OCI-LY1 (cell line): Measurements from ENCODE around the gene OGFR.

Experiments
- H2AFZ ChIP-seq: fragments of 200-600 bp; sonication (generic), shearing (Covaris generic); 2 replicates; pipeline ENCODE4 v1.6.0; 2014; ENCODE audit warnings: antibody characterized with exemption, mild to moderate bottlenecking, low read length
- H3F3A ChIP-seq: fragments of 200-600 bp; sonication (generic), shearing (Covaris generic); 2 replicates; pipeline ENCODE4 v1.6.0; 2014; ENCODE audit warnings: mild to moderate bottlenecking, antibody characterized with exemption, low read length, moderate library complexity; ENCODE audit not compliant: insufficient read depth
- H3K27ac ChIP-seq: fragments of 200-600 bp; sonication (generic); 2 replicates; pipeline ENCODE4 v1.5.1; 2014; ENCODE audit warnings: low read length, mixed run types, mild to moderate bottlenecking, low read depth; ENCODE audit not compliant: poor library complexity, severe bottlenecking
- H3K27me3 ChIP-seq: fragments of 200-600 bp; sonication (generic); 2 replicates; pipeline ENCODE4 v1.6.0; 2014; ENCODE audit warnings: antibody characterized with exemption, mild to moderate bottlenecking, low read length, moderate library complexity; ENCODE audit not compliant: insufficient read depth
- H3K36me3 ChIP-seq: fragments of 200-600 bp; sonication (generic); 2 replicates; pipeline ENCODE4 v1.6.1; 2014; ENCODE audit warnings: mild to moderate bottlenecking, antibody characterized with exemption, low read length, moderate library complexity, mixed read lengths; ENCODE audit not compliant: insufficient read depth
- H3K4me1 ChIP-seq: fragments of 200-600 bp; sonication (generic); 2 replicates; pipeline ENCODE4 v1.5.1; 2014; ENCODE audit warnings: mild to moderate bottlenecking, low read length, moderate library complexity; ENCODE audit not compliant: insufficient read depth, severe bottlenecking
- H3K4me2 ChIP-seq: fragments of 200-600 bp; sonication (generic), shearing (Covaris generic); 2 replicates; pipeline ENCODE4 v1.6.1; 2014; ENCODE audit warnings: low read length
- H3K4me3 ChIP-seq: fragments of 200-600 bp; sonication (generic); 2 replicates; pipeline ENCODE4 v1.5.1; 2014; ENCODE audit warnings: low read length, low read depth, mild to moderate bottlenecking, mixed read lengths; ENCODE audit not compliant: poor library complexity, severe bottlenecking
- H3K79me2 ChIP-seq: fragments of 200-600 bp; shearing (Covaris generic); 2 replicates; pipeline ENCODE4 v1.6.1; 2016; ENCODE audit warnings: mixed run types, low read length, mixed read lengths; ENCODE audit not compliant: insufficient read depth
- H3K9ac ChIP-seq: fragments of 200-600 bp; sonication (generic), shearing (Covaris generic); 2 replicates; pipeline ENCODE4 v1.6.1; 2014; ENCODE audit warnings: mild to moderate bottlenecking, low read length, mixed read lengths
- H3K9me2 ChIP-seq: fragments of 200-600 bp; sonication (generic), shearing (Covaris generic); 2 replicates; pipeline ENCODE4 v1.6.1; 2014; ENCODE audit warnings: low read depth, mild to moderate bottlenecking, low read length, mixed read lengths
- H3K9me3 ChIP-seq: fragments of 200-600 bp; shearing (Covaris generic); 2 replicates; pipeline ENCODE4 v1.6.1; 2014; ENCODE audit warnings: low read length, mixed read lengths
- H4K20me1 ChIP-seq: fragments of 200-600 bp; sonication (generic), shearing (Covaris generic); 2 replicates; pipeline ENCODE4 v1.6.0; 2016; ENCODE audit warnings: mild to moderate bottlenecking, low read length; ENCODE audit not compliant: insufficient read depth
- CTCF ChIP-seq: fragments of 200-600 bp; sonication (generic), shearing (Covaris generic); IDR thresholded peaks from 2 replicates; pipeline ENCODE4 v1.5.1; 2017; ENCODE audit warnings: mild to moderate bottlenecking, antibody characterized with exemption, low read length, moderate library complexity, mixed read lengths
- EZH2 ChIP-seq: fragments of 200-600 bp; sonication (generic), shearing (Covaris generic); IDR thresholded peaks from 2 replicates; pipeline ENCODE4 v1.8.0; 2017; ENCODE audit warnings: borderline replicate concordance, mixed run types, mild to moderate bottlenecking, antibody characterized with exemption, low read length, moderate library complexity, mixed read lengths

OGFR gene

GRCh38 chr20:62771396-62772102, 33.1 kb upstream of the OGFR start:
- Histone ChIP-seq H3K9me2 (no peaks in the 10 kb centered on the region), H3K4me3 (no peak overlapping the region), H3K79me2 (no peaks in the 10 kb centered on the region), H4K20me1 (no peaks in the 10 kb centered on the region), H3K9ac (no peak overlapping the region), H3K27ac (no peak overlapping the region), H2AFZ (no peak overlapping the region), H3K27me3 (peaks cover 7% of the 10 kb centered on the region; the same call in 1 of the 2 replicates), H3K4me1 (peaks cover 2% of the 10 kb centered on the region), H3F3A (no peaks in the 10 kb centered on the region), H3K36me3 (no peaks in the 10 kb centered on the region), H3K4me2 (no peak overlapping the region), H3K9me3 (no peaks in the 10 kb centered on the region)
- TF ChIP-seq CTCF (no peak), EZH2 (no peak)

- no peaks in the 10 kb centered on the region for H3K79me2 ChIP-seq
- no peaks in the 10 kb centered on the region for H3K9me3 ChIP-seq
- no peaks in the 10 kb centered on the region for H3F3A ChIP-seq
- no peak overlapping the region for H3K4me2 ChIP-seq
- H3K4me3 ChIP-seq: no peak overlapping the region
- no peaks in the 10 kb centered on the region for H4K20me1 ChIP-seq
- H3K9me2 ChIP-seq: no peaks in the 10 kb centered on the region
- no peak overlapping the region for H3K9ac ChIP-seq
- no peak overlapping the region for H2AFZ ChIP-seq
- H3K27ac ChIP-seq: no peak overlapping the region
- H3K27me3 ChIP-seq: peaks cover 7% of the 10 kb centered on the region; the same call in 1 of the 2 replicates
- peaks cover 6% of the 10 kb centered on the region for H3K4me1 ChIP-seq
- TF ChIP-seq CTCF (no peak), EZH2 (no peak)
- H3K36me3 ChIP-seq: no peaks in the 10 kb centered on the region
These were observed 32.5 kb upstream of the OGFR start for GRCh38 chr20:62772103-62772611.

GRCh38 chr20:62772619-62772989, 32.0 kb upstream of the OGFR start:
- Histone ChIP-seq H3K9ac (no peak overlapping the region), H3K27ac (no peak overlapping the region), H2AFZ (no peak overlapping the region)

More at GRCh38 chr20:62772619-62772989, 32.0 kb upstream of the OGFR start:
- H3K79me2 ChIP-seq: no peaks in the 10 kb centered on the region
- no peak overlapping the region for H3K4me3 ChIP-seq
- no peaks in the 10 kb centered on the region for H3F3A ChIP-seq
- no peaks in the 10 kb centered on the region for H4K20me1 ChIP-seq
- TF ChIP-seq CTCF (no peak), EZH2 (no peak)
- H3K4me1 ChIP-seq: peaks cover 8% of the 10 kb centered on the region
- H3K4me2 ChIP-seq: no peak overlapping the region
- H3K36me3 ChIP-seq: no peaks in the 10 kb centered on the region
- H3K9me2 ChIP-seq: no peaks in the 10 kb centered on the region
- H3K27me3 ChIP-seq: peaks cover 7% of the 10 kb centered on the region; the same call in 1 of the 2 replicates
- H3K9me3 ChIP-seq: no peaks in the 10 kb centered on the region
